ENCODE measurements around the gene POLR2A. TPM values are rescaled to one million over a fixed set of nuclear protein-coding genes. Genes with fewer than 3 reads are reported as not detected.
A peak's percentile ranks its signal among the peaks of the same experiment; 100 is the strongest.

The POLR2A gene
- polyA plus RNA-seq, 3 donors, result 12.1 to 27.9 (median 25.4) TPM

DNA sequence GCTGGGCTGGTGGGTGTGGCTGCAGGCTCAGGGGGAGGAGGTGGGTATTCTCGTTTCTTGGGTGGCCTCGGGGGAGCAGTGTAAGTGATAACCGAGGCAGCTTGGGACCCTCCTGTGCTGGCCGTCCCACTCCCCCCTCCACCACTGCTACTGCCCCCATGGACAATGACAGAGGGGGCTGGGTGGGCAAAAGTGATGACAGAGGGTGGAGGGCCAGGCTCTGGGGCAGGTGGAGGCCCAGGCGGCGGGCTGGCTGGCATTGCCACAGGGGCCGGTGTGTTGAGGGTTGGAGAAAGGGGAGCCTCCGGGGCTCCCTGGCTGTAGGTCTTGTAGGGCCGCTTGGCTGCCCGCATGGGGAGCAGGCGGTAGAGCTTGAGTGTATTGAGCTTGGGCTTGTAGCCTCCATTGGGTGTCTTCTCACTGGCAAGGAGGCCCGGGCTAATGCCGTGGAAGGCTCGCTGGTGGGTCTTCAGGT is 20.8 kb upstream of the POLR2A start:
- H3K4me3 Mint-ChIP-seq, result no peak overlapping the region
- H3K27ac Mint-ChIP-seq, result peak overlapping the region in 1 of 7 donors; percentile 18
- H3K36me3 Mint-ChIP-seq, result peaks cover 16 to 38% of the 10 kb centered on the region in 2 donors
- peaks cover 19% of the 10 kb centered on the region for H3K4me1 Mint-ChIP-seq
- no peaks in the 10 kb centered on the region for H3K9me3 Mint-ChIP-seq
- Histone ChIP-seq H2AFZ (ENCODE audit: insufficient read depth, low read depth, low read length, poor library complexity, severe bottlenecking) (no peak overlapping the region), H3K79me2 (ENCODE audit: insufficient read depth, low read length) (peaks cover 2% of the 10 kb centered on the region), H3K27me3 (ENCODE audit: control insufficient read depth in 2 of 2, insufficient read depth in 2 of 2, low read length in 2 of 2) (no peaks in the 10 kb centered on the region), H3K36me3 (replicated peaks in 1 of 2; ENCODE audit: control insufficient read depth in 1 of 2, insufficient read depth in 2 of 2, low read length in 2 of 2) (peaks cover 22 to 27% of the 10 kb centered on the region in 2 donors), H3K27ac (ENCODE audit: low read depth in 1 of 2, low read length in 2 of 2) (no peak overlapping the region), H3K4me3 (replicated peaks in 1 of 3; ENCODE audit: low read depth in 2 of 3, low read length in 3 of 3) (no peak overlapping the region), H3K4me2 (replicated peaks; ENCODE audit: extremely low read depth, low read length, poor library complexity, severe bottlenecking) (no peak overlapping the region), H3K9ac (ENCODE audit: insufficient read depth, low read length, poor library complexity, severe bottlenecking) (no peak overlapping the region), H3K4me1 (ENCODE audit: control insufficient read depth in 1 of 2, insufficient read depth in 2 of 2, low read length in 2 of 2) (peaks cover 21 to 24% of the 10 kb centered on the region in 2 donors), H4K20me1 (ENCODE audit: insufficient read depth, low read length) (no peaks in the 10 kb centered on the region), H3K9me3 (replicated peaks in 1 of 2; ENCODE audit: control insufficient read depth in 1 of 2, insufficient read depth in 1 of 2, low read length in 2 of 2) (no peaks in the 10 kb centered on the region)
- 99% methylated on average over 9 of the region's 14 CpGs for WGBS (ENCODE audit: insufficient coverage)
- no peaks in the 10 kb centered on the region for H3K27me3 Mint-ChIP-seq (ENCODE audit: low read depth in 3 of 3)
- TF ChIP-seq, protein P1, sequence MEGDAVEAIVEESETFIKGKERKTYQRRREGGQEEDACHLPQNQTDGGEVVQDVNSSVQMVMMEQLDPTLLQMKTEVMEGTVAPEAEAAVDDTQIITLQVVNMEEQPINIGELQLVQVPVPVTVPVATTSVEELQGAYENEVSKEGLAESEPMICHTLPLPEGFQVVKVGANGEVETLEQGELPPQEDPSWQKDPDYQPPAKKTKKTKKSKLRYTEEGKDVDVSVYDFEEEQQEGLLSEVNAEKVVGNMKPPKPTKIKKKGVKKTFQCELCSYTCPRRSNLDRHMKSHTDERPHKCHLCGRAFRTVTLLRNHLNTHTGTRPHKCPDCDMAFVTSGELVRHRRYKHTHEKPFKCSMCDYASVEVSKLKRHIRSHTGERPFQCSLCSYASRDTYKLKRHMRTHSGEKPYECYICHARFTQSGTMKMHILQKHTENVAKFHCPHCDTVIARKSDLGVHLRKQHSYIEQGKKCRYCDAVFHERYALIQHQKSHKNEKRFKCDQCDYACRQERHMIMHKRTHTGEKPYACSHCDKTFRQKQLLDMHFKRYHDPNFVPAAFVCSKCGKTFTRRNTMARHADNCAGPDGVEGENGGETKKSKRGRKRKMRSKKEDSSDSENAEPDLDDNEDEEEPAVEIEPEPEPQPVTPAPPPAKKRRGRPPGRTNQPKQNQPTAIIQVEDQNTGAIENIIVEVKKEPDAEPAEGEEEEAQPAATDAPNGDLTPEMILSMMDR (IDR thresholded peaks at IDR 0.05), result no peak
- no peak for DNase-seq
- intact Hi-C loops (cut with micrococcal nuclease), result no loop called here

DNA sequence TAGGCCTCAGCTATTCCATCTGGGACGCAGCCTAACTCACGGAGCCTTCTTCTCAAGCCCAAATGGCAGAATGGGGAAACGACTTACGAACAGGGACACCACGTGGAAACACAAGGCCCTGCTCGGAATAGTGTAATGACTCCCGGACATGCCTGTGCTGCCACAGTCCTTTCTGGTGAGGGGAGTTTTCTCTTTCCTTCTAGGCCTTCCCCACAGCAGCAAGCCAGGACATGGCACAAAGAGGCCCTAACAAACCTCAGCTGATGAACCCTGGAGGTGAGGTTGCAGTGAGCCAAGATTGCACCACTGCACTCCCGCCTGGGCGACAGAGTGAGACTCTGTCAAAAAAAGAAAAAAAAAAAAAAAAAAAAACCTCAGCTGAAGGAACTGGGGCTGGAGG is 20.1 kb upstream of the POLR2A start:
- no peaks in the 10 kb centered on the region for H4K20me1 ChIP-seq (ENCODE audit: insufficient read depth, low read length)
- peaks cover 9% of the 10 kb centered on the region for H3K79me2 ChIP-seq (ENCODE audit: insufficient read depth, low read length)
- no peaks in the 10 kb centered on the region for H3K9me3 ChIP-seq (replicated peaks in 1 of 2; ENCODE audit: control insufficient read depth in 1 of 2, insufficient read depth in 1 of 2, low read length in 2 of 2)
- TF ChIP-seq, protein P1 (IDR thresholded peaks at IDR 0.05), result no peak
- H3K27me3 Mint-ChIP-seq (ENCODE audit: low read depth in 3 of 3), result no peaks in the 10 kb centered on the region
- H3K36me3 Mint-ChIP-seq, result peaks cover 20 to 38% of the 10 kb centered on the region in 2 donors
- no peak overlapping the region for H3K4me3 Mint-ChIP-seq
- 100% methylated on average over 4 of the region's 9 CpGs for WGBS (ENCODE audit: insufficient coverage)
- H3K9me3 Mint-ChIP-seq, result no peaks in the 10 kb centered on the region
- no peak for DNase-seq
- no peak overlapping the region for H2AFZ ChIP-seq (ENCODE audit: insufficient read depth, low read depth, low read length, poor library complexity, severe bottlenecking)
- H3K27me3 ChIP-seq (ENCODE audit: control insufficient read depth in 2 of 2, insufficient read depth in 2 of 2, low read length in 2 of 2), result no peaks in the 10 kb centered on the region
- H3K4me1 Mint-ChIP-seq, result peaks cover 19% of the 10 kb centered on the region
- H3K36me3 ChIP-seq (replicated peaks in 1 of 2; ENCODE audit: control insufficient read depth in 1 of 2, insufficient read depth in 2 of 2, low read length in 2 of 2), result peaks cover 22 to 33% of the 10 kb centered on the region in 2 donors
- H3K27ac Mint-ChIP-seq, result peak overlapping the region in 1 of 7 donors; percentile 18
- intact Hi-C loops (cut with micrococcal nuclease), result no loop called here
- no peak overlapping the region for H3K4me3 ChIP-seq (replicated peaks in 1 of 3; ENCODE audit: low read depth in 2 of 3, low read length in 3 of 3)
- H3K4me1 ChIP-seq (ENCODE audit: control insufficient read depth in 1 of 2, insufficient read depth in 2 of 2, low read length in 2 of 2), result peaks cover 21 to 24% of the 10 kb centered on the region in 2 donors
- no peak overlapping the region for H3K9ac ChIP-seq (ENCODE audit: insufficient read depth, low read length, poor library complexity, severe bottlenecking)
- H3K4me2 ChIP-seq (replicated peaks; ENCODE audit: extremely low read depth, low read length, poor library complexity, severe bottlenecking), result no peak overlapping the region
- H3K27ac ChIP-seq (ENCODE audit: low read depth in 1 of 2, low read length in 2 of 2), result no peak overlapping the region

Data from CD14-positive monocyte (primary cell).